ENCODE measurements around the gene APOBEC3G.

APOBEC3G gene

DNA sequence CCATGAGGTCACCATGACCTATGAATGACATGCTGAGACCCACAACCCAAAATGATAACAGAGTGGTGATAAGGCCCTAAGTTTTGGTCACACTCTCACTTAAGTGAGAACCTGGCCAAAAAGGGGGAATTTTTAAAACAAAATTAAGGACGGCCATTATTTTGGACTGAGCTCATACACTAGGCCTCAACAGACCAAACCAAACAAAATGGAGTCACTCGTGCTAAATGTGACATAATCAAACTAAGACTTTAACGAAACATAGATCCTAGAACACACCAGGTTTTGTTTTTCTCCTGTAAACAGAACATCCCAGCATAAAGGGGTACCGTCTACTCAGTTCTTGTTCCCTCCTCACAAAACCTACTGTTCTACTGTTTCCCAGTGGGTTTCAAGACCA lies 31.4 kb downstream of the APOBEC3G start:
- Histone ChIP-seq H2AFZ (ENCODE audit: low read depth, low read length) (no peak overlapping the region), H3K9me3 (ENCODE audit: low read length) (no peaks in the 10 kb centered on the region), H3K4me3 (ENCODE audit: low read length) (no peak overlapping the region), H3K4me1 (ENCODE audit: insufficient read depth, low read length) (no peaks in the 10 kb centered on the region), H3K36me3 (ENCODE audit: insufficient read depth, low read length) (no peaks in the 10 kb centered on the region), H3K27me3 (ENCODE audit: insufficient read depth, low read length) (peaks cover under 1% of the 10 kb centered on the region)

DNA sequence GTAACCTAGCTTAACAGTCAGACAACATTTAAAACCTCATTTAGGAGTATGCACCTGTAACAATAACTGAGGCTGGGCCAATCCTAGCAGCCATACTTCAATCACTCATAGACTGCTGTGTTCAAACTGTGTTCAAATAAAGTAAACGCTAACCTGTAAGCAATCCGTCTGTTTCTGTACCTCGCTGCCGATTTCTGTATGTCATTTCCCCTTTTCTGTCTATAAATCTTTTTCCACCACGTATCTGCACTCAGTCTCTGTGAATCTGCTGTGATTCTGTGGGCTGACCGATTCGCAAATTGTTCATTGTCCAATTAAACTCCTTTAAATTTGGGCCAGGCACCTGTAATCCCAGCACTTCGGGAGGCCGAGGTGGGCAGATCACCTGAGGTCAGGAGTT lies 32.3 kb downstream of the APOBEC3G start:
- H2AFZ ChIP-seq (ENCODE audit: low read depth, low read length) = no peak overlapping the region
- H3K9me3 ChIP-seq (ENCODE audit: low read length) = no peaks in the 10 kb centered on the region
- peaks cover 8% of the 10 kb centered on the region for H3K27me3 ChIP-seq (ENCODE audit: insufficient read depth, low read length)
- no peaks in the 10 kb centered on the region for H3K36me3 ChIP-seq (ENCODE audit: insufficient read depth, low read length)
- peaks cover 5% of the 10 kb centered on the region for H3K4me1 ChIP-seq (ENCODE audit: insufficient read depth, low read length)
- no peak overlapping the region for H3K4me3 ChIP-seq (ENCODE audit: low read length)

DNA sequence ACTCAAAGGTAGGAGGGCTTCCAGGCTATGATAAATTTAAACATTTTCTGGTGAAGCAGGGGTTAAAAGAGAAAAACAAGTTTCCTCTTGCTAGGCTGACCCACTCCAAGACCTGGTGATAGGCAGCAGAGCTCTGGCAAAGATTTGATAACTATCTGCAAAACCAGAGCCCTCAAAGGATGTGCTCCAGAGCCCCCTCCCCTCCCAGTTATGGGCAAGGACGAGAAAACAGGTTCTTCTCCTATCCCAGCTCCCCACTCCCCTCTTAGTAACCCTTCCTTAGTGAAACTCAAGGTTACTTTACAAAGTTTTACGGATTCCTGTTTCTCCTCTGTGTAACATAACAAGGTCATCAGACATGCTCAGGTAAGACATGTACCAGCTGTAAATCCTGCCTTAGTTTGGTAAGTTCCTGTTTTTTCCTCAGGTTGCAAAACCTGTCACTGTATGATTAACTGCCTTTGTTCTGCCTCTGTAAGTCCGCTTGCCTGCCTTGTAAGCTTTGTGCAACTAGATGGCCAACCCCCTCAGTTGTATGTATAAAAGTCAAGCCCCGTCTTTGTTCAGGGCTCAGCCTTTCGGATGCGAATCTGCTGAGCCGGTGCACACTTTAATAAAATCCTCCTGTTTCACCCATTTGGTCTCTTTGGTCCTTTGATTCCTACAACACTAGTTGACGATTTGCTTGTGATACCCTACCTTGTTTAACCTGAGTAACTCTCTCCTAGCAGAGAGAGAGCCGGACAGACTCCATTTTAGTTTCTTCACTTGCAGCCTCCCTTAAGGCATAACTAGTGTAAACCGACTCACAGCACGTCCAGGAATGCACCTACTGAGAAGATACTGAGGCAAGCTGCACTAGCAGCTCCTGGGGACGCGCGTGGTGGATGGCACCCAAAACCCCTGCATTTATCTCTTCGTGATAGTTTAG lies 33.8 kb downstream of the APOBEC3G start:
- Histone ChIP-seq H2AFZ (ENCODE audit: low read depth, low read length) (no peak overlapping the region), H3K27me3 (ENCODE audit: insufficient read depth, low read length) (peaks cover 13% of the 10 kb centered on the region), H3K4me3 (ENCODE audit: low read length) (no peak overlapping the region), H3K4me1 (ENCODE audit: insufficient read depth, low read length) (peaks cover 15% of the 10 kb centered on the region), H3K36me3 (ENCODE audit: insufficient read depth, low read length) (no peaks in the 10 kb centered on the region), H3K9me3 (ENCODE audit: low read length) (no peaks in the 10 kb centered on the region)

DNA sequence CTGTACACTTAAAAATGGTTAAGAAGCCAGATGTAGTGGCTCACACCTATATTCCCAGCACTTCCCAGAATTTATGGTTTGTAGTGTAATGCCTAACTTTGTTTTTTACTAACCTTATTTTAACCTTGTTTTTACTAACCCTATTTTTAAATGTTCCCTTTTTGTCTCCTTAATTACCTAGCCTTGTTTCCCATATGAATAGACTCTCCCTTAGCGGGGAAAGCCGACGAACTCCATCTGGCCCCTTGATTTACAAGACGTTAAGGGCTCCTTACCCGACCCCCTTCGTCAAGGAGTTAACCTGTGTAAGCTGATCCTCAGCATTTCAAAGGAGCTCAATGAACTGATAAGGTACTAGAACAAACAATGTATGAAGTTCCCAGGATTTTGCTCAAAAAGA lies 37.0 kb downstream of the APOBEC3G start:
- Histone ChIP-seq H2AFZ (ENCODE audit: low read depth, low read length) (no peak overlapping the region), H3K9me3 (ENCODE audit: low read length) (no peaks in the 10 kb centered on the region), H3K4me1 (ENCODE audit: insufficient read depth, low read length) (peaks cover 15% of the 10 kb centered on the region), H3K4me3 (ENCODE audit: low read length) (no peak overlapping the region), H3K27me3 (ENCODE audit: insufficient read depth, low read length) (peaks cover 14% of the 10 kb centered on the region), H3K36me3 (ENCODE audit: insufficient read depth, low read length) (no peaks in the 10 kb centered on the region)

DNA sequence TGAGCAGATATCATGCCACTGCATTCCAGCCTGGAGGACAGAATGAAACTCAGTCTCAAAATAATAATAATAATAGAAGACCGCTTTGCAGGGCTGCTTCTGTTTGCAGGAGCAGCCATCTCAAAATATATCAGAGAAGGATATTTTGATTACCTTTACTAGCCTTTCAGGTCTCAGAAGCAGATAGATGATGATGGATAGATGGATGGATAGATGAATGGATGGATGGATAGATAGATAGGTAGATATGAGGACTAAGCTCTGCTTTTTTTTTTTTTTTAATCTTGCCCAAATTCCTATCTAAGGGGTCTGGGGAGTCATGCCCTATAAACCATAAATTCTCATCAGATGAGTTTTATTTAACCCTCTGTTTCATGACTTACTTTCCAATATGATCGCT lies 38.5 kb downstream of the APOBEC3G start:
- peaks cover 14% of the 10 kb centered on the region for H3K27me3 ChIP-seq (ENCODE audit: insufficient read depth, low read length)
- H3K4me1 ChIP-seq (ENCODE audit: insufficient read depth, low read length) = peaks cover 15% of the 10 kb centered on the region
- no peak overlapping the region for H2AFZ ChIP-seq (ENCODE audit: low read depth, low read length)
- H3K9me3 ChIP-seq (ENCODE audit: low read length) = no peaks in the 10 kb centered on the region
- H3K36me3 ChIP-seq (ENCODE audit: insufficient read depth, low read length) = no peaks in the 10 kb centered on the region
- H3K4me3 ChIP-seq (ENCODE audit: low read length) = no peak overlapping the region

DNA sequence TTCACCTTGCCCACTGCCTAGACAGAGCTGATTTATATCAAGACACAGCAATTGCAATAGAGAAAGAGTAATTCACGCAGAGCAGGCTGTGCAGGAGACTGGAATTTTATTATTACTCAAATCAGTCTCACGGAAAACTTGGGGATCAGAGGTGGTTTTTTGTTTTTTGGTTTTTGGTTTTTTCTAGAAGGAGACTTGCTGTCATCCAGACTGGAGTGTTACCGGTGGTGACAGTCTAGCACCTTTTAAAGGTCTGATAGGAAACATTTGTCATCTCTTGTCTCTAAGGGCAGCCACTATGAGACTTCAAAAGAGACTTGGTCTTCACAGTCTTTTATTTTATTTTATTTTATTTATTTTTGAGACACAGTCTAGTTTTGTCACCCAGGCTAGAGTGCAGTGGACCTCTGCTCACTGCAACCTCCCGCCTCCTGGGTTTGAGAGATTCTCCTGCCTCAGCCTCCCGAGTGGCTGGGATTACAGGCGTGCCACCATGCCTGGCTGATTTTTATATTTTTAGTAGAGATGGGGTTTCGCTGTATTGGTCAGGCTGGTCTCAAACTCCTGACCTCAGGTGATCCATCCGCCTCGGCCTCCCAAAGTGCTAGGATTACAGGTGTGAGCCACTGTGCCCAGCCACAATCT lies 39.0 kb downstream of the APOBEC3G start:
- no peak overlapping the region for H2AFZ ChIP-seq (ENCODE audit: low read depth, low read length)
- no peak overlapping the region for H3K4me3 ChIP-seq (ENCODE audit: low read length)
- H3K9me3 ChIP-seq (ENCODE audit: low read length) = no peaks in the 10 kb centered on the region
- H3K27me3 ChIP-seq (ENCODE audit: insufficient read depth, low read length) = peaks cover 14% of the 10 kb centered on the region
- H3K36me3 ChIP-seq (ENCODE audit: insufficient read depth, low read length) = no peaks in the 10 kb centered on the region
- peaks cover 15% of the 10 kb centered on the region for H3K4me1 ChIP-seq (ENCODE audit: insufficient read depth, low read length)

DNA sequence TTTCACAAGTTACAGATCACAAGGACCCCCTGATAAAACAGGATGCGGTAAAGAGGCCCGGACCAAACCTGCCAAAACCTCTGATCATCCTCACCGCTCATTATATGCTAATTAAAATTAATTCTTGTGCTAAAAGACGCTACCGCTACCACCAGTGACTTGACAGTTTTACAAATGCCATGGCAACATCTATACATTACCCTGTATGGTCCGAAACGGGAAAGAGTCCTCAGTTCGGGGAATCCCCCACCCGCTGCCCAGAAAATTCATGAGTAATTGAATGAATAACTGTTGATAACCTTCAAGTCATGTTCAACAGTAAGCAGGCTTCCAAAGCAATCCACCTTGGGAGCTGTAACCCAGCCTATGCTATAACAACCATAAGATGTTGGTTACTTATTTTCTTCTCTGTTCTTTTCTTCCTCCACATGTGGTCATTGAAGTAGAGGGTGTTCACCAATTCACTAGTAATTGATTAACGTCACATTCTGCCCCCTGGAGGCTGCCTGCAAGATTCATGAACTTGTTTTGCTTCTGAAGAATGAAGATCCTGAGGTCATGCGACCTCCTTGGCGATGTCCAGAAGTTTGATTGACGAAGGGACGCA lies 40.6 kb downstream of the APOBEC3G start:
- no peaks in the 10 kb centered on the region for H3K9me3 ChIP-seq (ENCODE audit: low read length)
- peaks cover 14% of the 10 kb centered on the region for H3K27me3 ChIP-seq (ENCODE audit: insufficient read depth, low read length)
- H3K36me3 ChIP-seq (ENCODE audit: insufficient read depth, low read length) = no peaks in the 10 kb centered on the region
- no peak overlapping the region for H2AFZ ChIP-seq (ENCODE audit: low read depth, low read length)
- no peak overlapping the region for H3K4me3 ChIP-seq (ENCODE audit: low read length)
- H3K4me1 ChIP-seq (ENCODE audit: insufficient read depth, low read length) = peaks cover 15% of the 10 kb centered on the region

DNA sequence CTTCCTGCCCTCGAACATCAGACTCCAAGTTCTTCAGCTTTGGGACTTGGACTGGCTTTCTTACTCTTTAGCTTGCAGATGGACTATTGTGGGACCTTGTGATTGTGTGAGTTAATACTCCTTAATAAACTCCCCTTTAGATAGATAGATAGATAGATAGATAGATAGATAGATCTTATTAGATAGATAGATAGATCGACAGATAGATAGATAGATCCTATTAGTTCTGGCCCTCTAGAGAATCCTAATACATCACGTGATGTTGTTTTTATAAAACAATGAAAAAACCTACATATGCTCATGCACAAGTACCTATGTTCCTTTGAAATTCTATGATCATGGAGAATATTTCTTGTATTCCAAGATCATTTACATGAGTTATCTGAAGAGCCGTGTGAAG lies 43.9 kb downstream of the APOBEC3G start:
- Histone ChIP-seq H2AFZ (ENCODE audit: low read depth, low read length) (no peak overlapping the region), H3K4me3 (ENCODE audit: low read length) (no peak overlapping the region), H3K36me3 (ENCODE audit: insufficient read depth, low read length) (no peaks in the 10 kb centered on the region), H3K4me1 (ENCODE audit: insufficient read depth, low read length) (peaks cover 8% of the 10 kb centered on the region), H3K27me3 (ENCODE audit: insufficient read depth, low read length) (no peaks in the 10 kb centered on the region), H3K9me3 (ENCODE audit: low read length) (no peaks in the 10 kb centered on the region)

DNA sequence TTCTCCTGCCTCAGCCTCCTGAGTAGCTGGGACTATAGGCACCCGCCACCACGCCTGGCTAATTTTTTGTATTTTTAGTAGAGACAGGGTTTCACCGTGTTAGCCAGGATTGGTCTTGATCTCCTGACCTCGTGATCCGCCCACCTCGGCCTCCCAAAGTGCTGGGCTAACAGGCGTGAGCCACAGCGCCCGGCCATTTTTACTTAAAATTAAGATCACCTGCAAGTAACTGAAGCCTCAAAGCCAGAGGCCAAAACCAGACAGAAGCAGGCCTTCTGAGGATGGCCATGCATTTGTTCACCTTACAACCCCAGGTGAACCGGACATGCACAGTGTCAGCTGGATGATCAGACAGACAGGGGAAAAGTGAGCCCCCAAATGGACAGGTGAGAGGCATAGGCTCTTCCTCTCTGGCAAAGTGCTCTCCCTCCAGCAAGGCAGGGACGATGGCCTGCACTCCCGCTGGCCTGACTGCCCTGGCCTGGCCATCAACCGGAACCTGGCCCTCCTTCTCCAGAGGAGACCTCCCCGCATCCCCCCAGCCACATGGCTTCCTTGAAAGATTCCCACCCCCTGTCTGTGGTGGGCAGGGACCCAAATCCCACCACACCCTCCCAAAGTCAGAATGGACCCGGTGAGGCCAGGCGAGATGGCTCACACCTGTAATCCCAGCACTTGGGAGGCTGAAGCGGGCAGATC lies 45.8 kb downstream of the APOBEC3G start:
- H3K4me1 ChIP-seq (ENCODE audit: insufficient read depth, low read length) = peaks cover 8% of the 10 kb centered on the region
- no peaks in the 10 kb centered on the region for H3K9me3 ChIP-seq (ENCODE audit: low read length)
- H3K36me3 ChIP-seq (ENCODE audit: insufficient read depth, low read length) = no peaks in the 10 kb centered on the region
- peaks cover 3% of the 10 kb centered on the region for H3K27me3 ChIP-seq (ENCODE audit: insufficient read depth, low read length)
- no peak overlapping the region for H3K4me3 ChIP-seq (ENCODE audit: low read length)
- H2AFZ ChIP-seq (ENCODE audit: low read depth, low read length) = no peak overlapping the region

DNA sequence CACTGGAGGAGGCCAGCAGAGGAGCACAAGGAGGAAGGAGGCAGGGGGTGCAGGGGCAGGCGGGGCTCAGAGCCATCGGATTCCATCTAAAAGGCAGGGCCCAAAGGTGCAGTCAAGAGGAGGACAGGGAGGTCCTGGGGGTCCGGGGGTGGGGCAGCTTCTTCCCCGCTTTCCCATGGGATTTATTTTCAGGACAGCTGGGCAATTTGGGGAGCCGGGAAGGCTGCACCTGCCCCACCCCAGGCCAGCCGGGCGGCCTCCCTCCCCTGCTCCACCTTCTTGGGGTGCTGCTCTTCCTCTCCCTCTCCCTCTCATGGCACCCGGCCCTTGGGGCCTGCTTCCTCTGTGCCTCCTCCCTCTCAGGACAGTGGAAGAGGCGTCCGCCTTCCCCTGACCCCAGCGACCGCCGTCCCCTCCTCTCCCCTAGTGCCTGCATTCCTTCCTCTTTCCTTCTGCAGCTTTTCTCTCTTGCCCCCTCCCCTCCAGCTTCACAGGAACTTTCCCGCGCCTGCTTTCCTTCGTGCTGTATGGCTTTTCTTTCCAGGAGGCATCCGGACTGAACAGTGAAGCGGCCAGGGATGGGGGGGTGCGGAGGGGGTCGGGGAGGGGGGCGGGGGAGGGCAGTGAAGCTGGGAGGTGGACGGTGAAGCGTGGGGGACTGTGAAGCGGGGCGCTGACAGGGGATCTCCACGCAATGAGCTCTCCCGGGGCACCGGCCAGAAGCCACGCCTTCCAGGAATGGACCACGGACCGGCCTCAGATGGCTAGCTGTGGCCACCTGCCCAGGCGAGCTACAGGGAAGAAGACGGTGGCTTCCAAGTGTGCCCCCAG lies 46.9 kb downstream of the APOBEC3G start:
- Histone ChIP-seq H3K4me1 (ENCODE audit: insufficient read depth, low read length) (peaks cover 9% of the 10 kb centered on the region), H3K36me3 (ENCODE audit: insufficient read depth, low read length) (no peaks in the 10 kb centered on the region), H3K4me3 (ENCODE audit: low read length) (no peak overlapping the region), H3K27me3 (ENCODE audit: insufficient read depth, low read length) (peaks cover 3% of the 10 kb centered on the region), H2AFZ (ENCODE audit: low read depth, low read length) (no peak overlapping the region), H3K9me3 (ENCODE audit: low read length) (no peaks in the 10 kb centered on the region)

DNA sequence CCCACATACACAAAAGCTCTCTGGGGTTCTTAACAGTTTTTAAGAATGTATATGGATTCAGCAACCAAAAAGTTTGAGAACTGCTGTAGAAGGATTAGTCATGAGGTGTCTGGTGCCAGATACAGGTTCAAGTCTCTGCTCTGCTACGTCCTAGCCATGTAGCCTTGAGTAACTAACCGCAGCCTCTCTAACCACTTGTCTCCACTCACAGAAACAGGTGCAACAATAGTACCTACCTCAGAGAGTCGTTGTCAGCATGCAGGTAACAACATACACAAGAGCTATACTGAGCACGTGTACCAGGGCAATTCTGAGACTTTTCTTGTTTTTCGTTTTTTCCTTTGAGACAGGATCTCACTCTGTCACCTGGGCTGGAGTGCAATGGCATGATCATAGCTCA lies 48.5 kb downstream of the APOBEC3G start:
- Histone ChIP-seq H3K27me3 (ENCODE audit: insufficient read depth, low read length) (peaks cover 3% of the 10 kb centered on the region), H2AFZ (ENCODE audit: low read depth, low read length) (no peak overlapping the region), H3K4me3 (ENCODE audit: low read length) (no peak overlapping the region), H3K4me1 (ENCODE audit: insufficient read depth, low read length) (peaks cover 23% of the 10 kb centered on the region), H3K36me3 (ENCODE audit: insufficient read depth, low read length) (no peaks in the 10 kb centered on the region), H3K9me3 (ENCODE audit: low read length) (no peaks in the 10 kb centered on the region)

DNA sequence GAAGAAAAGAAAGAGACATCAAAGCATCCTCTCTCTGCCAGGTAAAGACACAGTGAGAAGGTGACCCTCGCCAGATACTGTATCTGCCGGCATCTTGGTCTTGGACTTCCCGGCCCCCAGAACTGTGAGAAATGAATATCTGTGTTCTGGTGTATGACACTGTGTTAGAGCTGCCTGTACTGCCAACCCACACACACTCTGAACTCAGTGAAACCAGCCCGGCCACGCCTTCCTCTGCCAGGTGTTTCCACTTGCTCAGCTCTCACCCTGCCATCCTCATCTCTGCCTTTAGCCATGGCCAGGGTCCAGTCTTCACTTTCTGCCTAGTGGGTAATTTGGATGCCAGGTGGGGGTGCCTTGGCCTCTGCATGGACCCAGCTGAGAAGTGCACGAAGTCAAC lies 51.4 kb downstream of the APOBEC3G start:
- H3K36me3 ChIP-seq (ENCODE audit: insufficient read depth, low read length) = no peaks in the 10 kb centered on the region
- peaks cover 3% of the 10 kb centered on the region for H3K27me3 ChIP-seq (ENCODE audit: insufficient read depth, low read length)
- H3K4me1 ChIP-seq (ENCODE audit: insufficient read depth, low read length) = peaks cover 38% of the 10 kb centered on the region
- no peaks in the 10 kb centered on the region for H3K9me3 ChIP-seq (ENCODE audit: low read length)
- H3K4me3 ChIP-seq (ENCODE audit: low read length) = no peak overlapping the region
- no peak overlapping the region for H2AFZ ChIP-seq (ENCODE audit: low read depth, low read length)

Data from neuron (in vitro differentiated cells).